ENCODE data around the gene GCC1. TPM values are rescaled to one million over a fixed set of nuclear protein-coding genes. Genes with fewer than 3 reads are reported as not detected.

The GCC1 gene
- total RNA-seq = 15.1 and 24.8 TPM in 2 replicates

GRCh38 chr7:127585044-127585953 is at the start of gene GCC1:
TSS of gene GCC1 (minus strand) at chr7:127585596. CDS start at chr7:127585182, 414 bp downstream.

DNA sequence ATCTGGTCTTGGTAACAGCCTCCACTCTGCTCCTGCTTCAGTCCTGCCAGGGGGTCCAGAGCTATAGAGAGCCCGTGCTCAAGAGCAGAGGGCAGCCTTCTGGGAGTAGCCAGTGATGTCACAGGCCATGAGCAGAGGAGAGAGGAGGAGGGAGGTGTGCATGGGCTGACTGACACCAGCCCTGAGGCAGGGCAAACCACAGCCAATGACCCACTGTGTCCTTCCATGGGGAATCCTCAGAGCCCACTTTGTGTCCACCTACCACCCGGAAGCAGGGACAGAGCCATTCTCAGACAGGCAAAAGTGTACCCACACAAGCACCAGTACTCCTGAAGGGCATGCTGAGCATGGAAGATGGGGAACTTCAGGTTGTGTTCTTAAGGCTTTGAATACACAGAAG is 32.6 kb upstream of the GCC1 start, which contains the start of gene PAX4:
Gene PAX4 (minus strand): TSS at position 101 of the 400 bp plus-strand sequence. CDS start 2,214 bp downstream, outside the sequence.

GRCh38 chr7:127588019-127588696 is 2.8 kb upstream of the GCC1 start, which contains the start of gene ARF5:
TSS of gene ARF5 (plus strand) at chr7:127588411. CDS start at chr7:127588499, 88 bp downstream.

Other genes starting within 250 kb of the GCC1 start
- 6.3 and 15.0 TPM in 2 replicates for gene ZNF800, start 192.9 kb downstream of the GCC1 start, total RNA-seq
- gene ARF5, start 2.8 kb upstream of the GCC1 start, total RNA-seq = 122 and 171 TPM in 2 replicates
- gene FSCN3, start 8.1 kb upstream of the GCC1 start, total RNA-seq = 0.31 and 0.81 TPM in 2 replicates
- gene PAX4, start 32.5 kb upstream of the GCC1 start, total RNA-seq = not detected in 2 replicates
- gene SND1, start 66.6 kb upstream of the GCC1 start, total RNA-seq = 129 and 160 TPM in 2 replicates